H1 (cell line): ENCODE measurements around the gene AGAP1. TPM values are rescaled to one million over a fixed set of nuclear protein-coding genes. Genes with fewer than 3 reads are reported as not detected.

ENCODE experiments used
- CTCF ChIA-PET: fragments of 300-600 bp; sonication (Branson Sonifier 250); formaldehyde crosslinking; loops from one replicate; lab custom pipeline; 2021; ENCODE audit not compliant: partially characterized antibody; lab: Charles Lee
- POLR2A ChIA-PET: fragments of 300-600 bp; sonication (Branson Sonifier 250); formaldehyde crosslinking; loops from one replicate; lab custom pipeline; 2021; ENCODE audit warnings: inconsistent platforms; ENCODE audit not compliant: partially characterized antibody; lab: Charles Lee
- DNase-seq, 2 experiments: peaks; one replicate each; pipeline versions ENCODE4 v3.0.0 to v3.0.0-alpha.2; 2010 to 2022; ENCODE audit warnings: low spot score in 2 of 2, low read depth in 1 of 2, mixed read lengths in 1 of 2
- FAIRE-seq: peaks from 2 replicates; lab custom pipeline; 2011; peaks lifted over from hg19 to GRCh38; lab: Jason Lieb, UNC
- H2AFZ ChIP-seq: 2 replicates; pipeline ENCODE4 v1.8.1; 2012; ENCODE audit warnings: low read length, inconsistent platforms
- H2AK5ac ChIP-seq: 2 replicates; pipeline ENCODE4 v1.6.1; 2013; ENCODE audit warnings: low read depth, low read length
- H2BK120ac ChIP-seq: replicated peaks from 2 replicates; pipeline ENCODE3; 2013; ENCODE audit warnings: low read depth, low read length, inconsistent platforms
- H2BK12ac ChIP-seq: 2 replicates; pipeline ENCODE4 v1.6.1; 2013; ENCODE audit warnings: low read depth, low read length
- H2BK15ac ChIP-seq: 2 replicates; pipeline ENCODE4 v1.6.1; 2013; ENCODE audit warnings: low read length
- H2BK20ac ChIP-seq: 2 replicates; pipeline ENCODE4 v1.6.1; 2013; ENCODE audit warnings: low read length
- H2BK5ac ChIP-seq: 2 replicates; pipeline ENCODE4 v1.6.1; 2013; ENCODE audit warnings: low read depth, low read length
- H3K14ac ChIP-seq: 2 replicates; pipeline ENCODE4 v1.6.1; 2013; ENCODE audit warnings: inconsistent platforms; ENCODE audit not compliant: insufficient read length
- H3K18ac ChIP-seq: 2 replicates; pipeline ENCODE4 v1.6.1; 2013; ENCODE audit warnings: low read length; ENCODE audit errors: extremely low read depth
- H3K23ac ChIP-seq: 2 replicates; pipeline ENCODE4 v1.6.1; 2013; ENCODE audit warnings: inconsistent platforms; ENCODE audit not compliant: insufficient read length
- H3K23me2 ChIP-seq: 2 replicates; pipeline ENCODE4 v1.6.1; 2013; ENCODE audit warnings: low read depth, low read length
- H3K27ac ChIP-seq: 2 replicates; pipeline ENCODE4 v1.6.1; 2011; ENCODE audit warnings: low read depth, low read length, inconsistent platforms
- H3K27me3 ChIP-seq, 4 experiments: replicated peaks in 1 of 4; 1 replicate in 1 of 4; 2 replicates in 3 of 4; pipeline versions ENCODE4 v1.6.1 to v1.8.1; 2011 to 2013; ENCODE audit warnings: low read length in 3 of 4, mild to moderate bottlenecking in 3 of 4, inconsistent platforms in 2 of 4, mixed read lengths in 2 of 4, moderate library complexity in 1 of 4; ENCODE audit not compliant: control insufficient read depth in 3 of 4, insufficient read depth in 3 of 4; ENCODE audit errors: extremely low read depth in 1 of 4
- H3K36me3 ChIP-seq, 4 experiments: 2 replicates each; pipeline versions ENCODE4 v1.6.1 to v1.8.1; 2011 to 2013; ENCODE audit warnings: mild to moderate bottlenecking in 4 of 4, low read length in 3 of 4, moderate library complexity in 2 of 4, control low read depth in 1 of 4, inconsistent platforms in 1 of 4; ENCODE audit not compliant: insufficient read depth in 4 of 4, control insufficient read depth in 2 of 4
- H3K4ac ChIP-seq: replicated peaks from 2 replicates; pipeline ENCODE3; 2013; ENCODE audit warnings: low read length, low read depth, mixed read lengths, inconsistent platforms; ENCODE audit not compliant: insufficient read length
- H3K4me1 ChIP-seq, 4 experiments: replicated peaks in 1 of 4; 1 replicate in 1 of 4; 2 replicates in 3 of 4; pipeline versions ENCODE4 v1.6.1 to v1.8.1; 2011 to 2013; ENCODE audit warnings: low read length in 3 of 4, inconsistent platforms in 2 of 4, mixed read lengths in 1 of 4; ENCODE audit not compliant: insufficient read depth in 4 of 4, control insufficient read depth in 3 of 4
- H3K4me2 ChIP-seq, 2 experiments: 2 replicates each; pipeline versions ENCODE4 v1.6.1 to v1.8.1; 2011 to 2013; ENCODE audit warnings: low read depth in 2 of 2, low read length in 2 of 2, control low read depth in 1 of 2, inconsistent platforms in 1 of 2, mild to moderate bottlenecking in 1 of 2; ENCODE audit not compliant: insufficient read depth in 1 of 2
- H3K4me3 ChIP-seq, 4 experiments: fragments of 200-600, 300-600 bp in 1 of 4; sonication (generic), shearing (Covaris generic), sonication (Bioruptor Twin) in 1 of 4; 2 replicates each; pipeline versions ENCODE4 v1.5.1 to v1.8.1; 2011 to 2016; ENCODE audit warnings: low read length in 4 of 4, low read depth in 3 of 4, control low read depth in 2 of 4, inconsistent platforms in 2 of 4, mild to moderate bottlenecking in 2 of 4, mixed read lengths in 1 of 4, moderate library complexity in 1 of 4; ENCODE audit not compliant: insufficient read depth in 2 of 4; ENCODE audit errors: extremely low read depth in 1 of 4
- H3K56ac ChIP-seq: replicated peaks from 2 replicates; pipeline ENCODE3; 2013; ENCODE audit warnings: low read depth, mild to moderate bottlenecking, mixed read lengths, low read length, inconsistent platforms; ENCODE audit not compliant: insufficient read length
- H3K79me1 ChIP-seq: 2 replicates; pipeline ENCODE4 v1.6.1; 2013; ENCODE audit warnings: low read depth, low read length, control low read depth
- H3K79me2 ChIP-seq, 2 experiments: 2 replicates each; pipeline versions ENCODE4 v1.6.1 to v1.8.1; 2012 to 2013; ENCODE audit warnings: low read length in 2 of 2, mild to moderate bottlenecking in 2 of 2, inconsistent platforms in 1 of 2; ENCODE audit not compliant: insufficient read depth in 2 of 2, control insufficient read depth in 1 of 2
- H3K9ac ChIP-seq, 4 experiments: replicated peaks in 1 of 4; 1 replicate in 1 of 4; 2 replicates in 3 of 4; pipeline versions ENCODE4 v1.6.1 to v1.8.1; 2011 to 2013; ENCODE audit warnings: low read depth in 3 of 4, low read length in 3 of 4, control low read depth in 2 of 4, mild to moderate bottlenecking in 2 of 4, moderate library complexity in 2 of 4, inconsistent platforms in 1 of 4; ENCODE audit errors: extremely low read depth in 1 of 4
- H3K9me3 ChIP-seq, 2 experiments: 2 replicates each; pipeline versions ENCODE4 v1.6.1 to v1.8.1; 2012 to 2013; ENCODE audit warnings: mild to moderate bottlenecking in 2 of 2, moderate library complexity in 2 of 2, control low read depth in 1 of 2, inconsistent platforms in 1 of 2, low read depth in 1 of 2, low read length in 1 of 2, mixed read lengths in 1 of 2; ENCODE audit not compliant: insufficient read depth in 2 of 2
- H4K20me1 ChIP-seq, 2 experiments: replicated peaks in 1 of 2; 2 replicates each; pipeline versions ENCODE3 to v1.8.1; 2011 to 2013; ENCODE audit warnings: inconsistent platforms in 2 of 2, low read length in 2 of 2, mild to moderate bottlenecking in 1 of 2; ENCODE audit not compliant: insufficient read depth in 2 of 2, control insufficient read depth in 1 of 2
- H4K5ac ChIP-seq: 2 replicates; pipeline ENCODE4 v1.6.1; 2013; ENCODE audit warnings: low read length, low read depth, mixed read lengths, inconsistent platforms; ENCODE audit not compliant: insufficient read length
- H4K8ac ChIP-seq: 2 replicates; pipeline ENCODE4 v1.8.0; 2013; ENCODE audit warnings: mild to moderate bottlenecking, moderate library complexity, low read length, inconsistent platforms; ENCODE audit not compliant: insufficient read depth; ENCODE audit errors: extremely low read depth
- H4K91ac ChIP-seq: replicated peaks from 2 replicates; pipeline ENCODE3; 2013; ENCODE audit warnings: low read length, mixed read lengths, inconsistent platforms; ENCODE audit not compliant: insufficient read length
- CHD2 ChIP-seq: IDR thresholded peaks from 2 replicates; pipeline ENCODE4 v1.6.1; 2012; ENCODE audit warnings: low read length, improper control_type of control experiment
- RAD21 ChIP-seq, 2 experiments: IDR thresholded peaks in 1 of 2; conservative IDR thresholded peaks in 1 of 2; 2 replicates each; pipeline ENCODE4 v1.6.1; 2011; ENCODE audit warnings: low read depth in 2 of 2, low read length in 2 of 2, improper control_type of control experiment in 1 of 2, inconsistent platforms in 1 of 2, mild to moderate bottlenecking in 1 of 2, moderate library complexity in 1 of 2
- TBP ChIP-seq: IDR thresholded peaks from 2 replicates; pipeline ENCODE4 v1.6.1; 2011; ENCODE audit warnings: low read depth, low read length, improper control_type of control experiment
- TCF12 ChIP-seq: IDR thresholded peaks from 2 replicates; pipeline ENCODE4 v1.6.1; 2011; ENCODE audit warnings: low read depth, mild to moderate bottlenecking, low read length
- WGBS, 2 experiments: shearing (Covaris generic) in 1 of 2; methylation state at CpG; one replicate each; pipeline versions ENCODE4 v1.1.6 to v1.1.7; 2013 to 2015; ENCODE audit warnings: low lambda C conversion rate in 2 of 2, mixed read lengths in 2 of 2, inconsistent platforms in 1 of 2, low coverage in 1 of 2, missing lambda C conversion rate in 1 of 2; ENCODE audit not compliant: insufficient replicate concordance in 2 of 2, insufficient coverage in 1 of 2, insufficient read length in 1 of 2; ENCODE audit errors: extremely low coverage in 1 of 2, missing lambda C conversion rate in 1 of 2; 5-methylcytosine and 5-hydroxymethylcytosine counted together
- polyA plus RNA-seq, 7 experiments: library from polyadenylated mRNA; depleted of rRNA in 3 of 7; stranded (reverse) in 5 of 7; unstranded in 2 of 7; fragments of >200 nt in 5 of 7; fragments of 200-250 nt in 2 of 7; gene quantifications; 1 replicate in 5 of 7; 2 replicates in 1 of 7; 4 replicates in 1 of 7; pipeline versions ENCODE4 v1.2.1 to v1.2.3, GENCODE V29; 2011 to 2013; ENCODE audit warnings: missing spikeins in 2 of 7, mixed read lengths in 2 of 7
- total RNA-seq: library from RNA; stranded (reverse); fragmentation: NEBNext Ultra II Directional; extraction: Animal tissue kit (Norgen Biotek cat#: 25700); gene quantifications from 2 replicates; pipeline ENCODE4 v1.2.1, GENCODE V29; 2021

AGAP1 gene
- total and polyA plus RNA-seq, 2 of the 8 experiments (the other 6 are each of a cell fraction or from before 2014, with no cell fraction given), result 18.1 to 39.4 TPM

DNA sequence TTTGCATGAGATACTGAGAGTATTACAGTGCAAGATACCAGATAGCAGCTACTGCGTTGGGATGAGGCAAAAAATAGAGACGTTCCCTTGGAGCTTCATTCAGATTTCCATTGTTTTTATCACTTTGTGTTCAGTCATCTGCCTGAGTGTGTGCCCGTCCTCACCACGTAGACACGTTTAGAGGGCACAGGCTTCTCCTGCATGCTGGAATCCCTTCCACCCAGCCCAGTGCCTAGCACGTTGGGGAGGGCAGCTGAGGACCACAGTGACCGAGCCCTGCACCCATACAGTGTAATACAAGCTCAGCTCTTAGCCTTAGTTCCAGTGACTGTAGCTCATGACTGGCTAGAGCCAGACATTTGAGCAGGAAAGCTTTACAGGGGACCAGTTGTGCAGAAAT is 539.6 kb downstream of the AGAP1 start:
- no peaks in the 10 kb centered on the region for H3K36me3 ChIP-seq
- ChIA-PET CTCF (interaction anchor here (1.0 to 1.5 kb wide), 4 partner anchors 11 to 53 kb away, joined by 3 to 4 read pairs (median 4); no protein-coding TSS in a partner anchor), POLR2A (no interaction called here)
- H3K27ac ChIP-seq, result no peak overlapping the region
- H3K18ac ChIP-seq, result peak overlapping the region; percentile 62; the same call in 1 of the 2 replicates
- no peaks in the 10 kb centered on the region for H3K27me3 ChIP-seq
- no peak overlapping the region for H3K56ac ChIP-seq
- no peak overlapping the region for H4K5ac ChIP-seq
- WGBS, 2 experiments, result 91% methylated on average over 7 of the region's 7 CpGs; no CpG with 5 or more reads in 1 of the 2 experiments
- H2BK120ac ChIP-seq, result no peak overlapping the region
- no peaks in the 10 kb centered on the region for H3K23me2 ChIP-seq
- H3K9me3 ChIP-seq, result no peaks in the 10 kb centered on the region; a peak in 1 of 4 replicates
- no peak overlapping the region for H2BK5ac ChIP-seq
- H3K9ac ChIP-seq, result no peak overlapping the region
- no peaks in the 10 kb centered on the region; a peak in 1 of 4 replicates for H3K79me2 ChIP-seq
- H2AK5ac ChIP-seq, result no peak overlapping the region
- DNase-seq (no peak), FAIRE-seq (no peak)
- H2BK15ac ChIP-seq, result no peak overlapping the region
- H3K4me2 ChIP-seq, result no peak overlapping the region
- H4K20me1 ChIP-seq, result no peaks in the 10 kb centered on the region
- no peak overlapping the region for H2BK12ac ChIP-seq
- no peak overlapping the region for H3K4me3 ChIP-seq
- H3K79me1 ChIP-seq, result no peaks in the 10 kb centered on the region
- no peak overlapping the region for H2AFZ ChIP-seq
- peaks cover 0 to 4% (median 0%) of the 10 kb centered on the region in 4 experiments; a peak in 2 of 7 replicates for H3K4me1 ChIP-seq
- H3K4ac ChIP-seq, result no peak overlapping the region
- no peak overlapping the region for H4K91ac ChIP-seq
- no peak overlapping the region for H3K23ac ChIP-seq
- no peak overlapping the region for H4K8ac ChIP-seq
- no peak overlapping the region for H2BK20ac ChIP-seq
- no peak overlapping the region for H3K14ac ChIP-seq
- TF ChIP-seq RAD21 (IDR thresholded peaks at IDR 0.05 in 1 of 2, conservative IDR thresholded peaks at IDR 0.05 in 1 of 2; ENCODE audit: low read depth in 2 of 2, low read length in 2 of 2) (no peak), CHD2 (no peak), TCF12 (no peak), TBP (no peak)
